GM06990 (cell line): Measurements from ENCODE around the gene OTUD5.

Source experiments
- DNase-seq: peaks from one replicate; pipeline ENCODE4 v3.0.0-alpha.2; 2011; ENCODE audit not compliant: insufficient read length; ENCODE audit errors: extremely low read depth
- H3K27me3 ChIP-seq: replicated peaks from 2 replicates; pipeline ENCODE4 v1.6.0; 2011; ENCODE audit warnings: low read length; ENCODE audit not compliant: control insufficient read depth, insufficient read depth
- H3K36me3 ChIP-seq: 2 replicates; pipeline ENCODE4 v1.5.1; 2011; ENCODE audit warnings: low read length; ENCODE audit not compliant: control insufficient read depth, insufficient read depth
- H3K4me3 ChIP-seq: replicated peaks from 2 replicates; pipeline ENCODE4 v1.5.1; 2011; ENCODE audit warnings: low read depth, mild to moderate bottlenecking, control low read depth, low read length
- TF ChIP-seq, protein P1 (sequence below): IDR thresholded peaks from 2 replicates; pipeline ENCODE4 v1.5.1; 2011; ENCODE audit warnings: low read length, control low read depth, mild to moderate bottlenecking, inconsistent platforms; ENCODE audit not compliant: insufficient read depth, poor library complexity, severe bottlenecking

Gene OTUD5

GRCh38 chrX:48918301-48918642 is 39.1 kb downstream of the OTUD5 start:
- peaks cover 14% of the 10 kb centered on the region for H3K36me3 ChIP-seq
- H3K27me3 ChIP-seq = no peaks in the 10 kb centered on the region
- TF ChIP-seq, protein P1, sequence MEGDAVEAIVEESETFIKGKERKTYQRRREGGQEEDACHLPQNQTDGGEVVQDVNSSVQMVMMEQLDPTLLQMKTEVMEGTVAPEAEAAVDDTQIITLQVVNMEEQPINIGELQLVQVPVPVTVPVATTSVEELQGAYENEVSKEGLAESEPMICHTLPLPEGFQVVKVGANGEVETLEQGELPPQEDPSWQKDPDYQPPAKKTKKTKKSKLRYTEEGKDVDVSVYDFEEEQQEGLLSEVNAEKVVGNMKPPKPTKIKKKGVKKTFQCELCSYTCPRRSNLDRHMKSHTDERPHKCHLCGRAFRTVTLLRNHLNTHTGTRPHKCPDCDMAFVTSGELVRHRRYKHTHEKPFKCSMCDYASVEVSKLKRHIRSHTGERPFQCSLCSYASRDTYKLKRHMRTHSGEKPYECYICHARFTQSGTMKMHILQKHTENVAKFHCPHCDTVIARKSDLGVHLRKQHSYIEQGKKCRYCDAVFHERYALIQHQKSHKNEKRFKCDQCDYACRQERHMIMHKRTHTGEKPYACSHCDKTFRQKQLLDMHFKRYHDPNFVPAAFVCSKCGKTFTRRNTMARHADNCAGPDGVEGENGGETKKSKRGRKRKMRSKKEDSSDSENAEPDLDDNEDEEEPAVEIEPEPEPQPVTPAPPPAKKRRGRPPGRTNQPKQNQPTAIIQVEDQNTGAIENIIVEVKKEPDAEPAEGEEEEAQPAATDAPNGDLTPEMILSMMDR = no peak
- no peak for DNase-seq
- H3K4me3 ChIP-seq = peak overlapping the region; percentile 67

DNA sequence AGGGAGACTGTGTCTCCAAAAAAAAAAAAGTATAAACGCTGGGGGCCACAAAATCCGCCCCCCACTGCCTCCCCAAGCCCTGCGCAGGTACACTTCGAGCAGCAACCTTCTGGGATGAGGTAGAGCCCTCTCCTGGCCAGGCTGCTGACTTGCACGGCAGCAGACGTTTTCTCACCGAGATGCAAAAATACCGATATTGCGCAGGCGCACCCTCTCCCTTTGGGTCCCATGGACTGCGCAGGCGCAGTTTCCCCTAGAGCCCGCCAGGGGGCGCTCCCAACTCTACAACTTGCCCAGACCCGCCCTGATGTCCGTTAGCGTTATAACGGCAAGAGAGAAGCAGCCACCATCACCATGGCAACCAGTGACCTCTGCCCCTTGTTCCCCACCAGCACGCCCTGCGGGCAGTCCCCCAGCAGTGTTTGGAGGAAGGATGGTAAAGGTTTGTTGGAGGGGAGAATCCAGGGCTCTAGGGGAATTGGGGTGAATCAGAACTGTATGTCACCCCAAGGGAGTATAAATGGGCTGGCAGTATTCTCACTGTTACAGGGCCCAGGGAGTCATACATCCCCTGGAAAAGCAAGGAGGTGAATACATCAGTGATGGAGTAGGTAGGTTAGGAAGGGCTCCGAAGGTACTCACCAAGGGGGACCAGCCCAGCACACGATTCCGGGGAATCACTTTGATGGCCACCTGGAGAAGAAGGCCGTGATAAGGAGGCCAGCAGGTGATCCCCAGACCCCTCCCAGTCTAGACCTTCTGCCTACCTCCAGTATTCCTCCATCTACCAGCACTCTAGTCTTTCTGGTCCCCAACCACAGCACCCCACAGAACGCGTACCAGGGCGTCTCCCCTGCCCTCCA is 40.0 kb downstream of the OTUD5 start:
- H3K27me3 ChIP-seq = no peaks in the 10 kb centered on the region
- TF ChIP-seq, protein P1 = peak; percentile 91
- H3K36me3 ChIP-seq = peaks cover 12% of the 10 kb centered on the region
- DNase-seq = peak; percentile 86
- H3K4me3 ChIP-seq = peak overlapping the region; percentile 67

DNA sequence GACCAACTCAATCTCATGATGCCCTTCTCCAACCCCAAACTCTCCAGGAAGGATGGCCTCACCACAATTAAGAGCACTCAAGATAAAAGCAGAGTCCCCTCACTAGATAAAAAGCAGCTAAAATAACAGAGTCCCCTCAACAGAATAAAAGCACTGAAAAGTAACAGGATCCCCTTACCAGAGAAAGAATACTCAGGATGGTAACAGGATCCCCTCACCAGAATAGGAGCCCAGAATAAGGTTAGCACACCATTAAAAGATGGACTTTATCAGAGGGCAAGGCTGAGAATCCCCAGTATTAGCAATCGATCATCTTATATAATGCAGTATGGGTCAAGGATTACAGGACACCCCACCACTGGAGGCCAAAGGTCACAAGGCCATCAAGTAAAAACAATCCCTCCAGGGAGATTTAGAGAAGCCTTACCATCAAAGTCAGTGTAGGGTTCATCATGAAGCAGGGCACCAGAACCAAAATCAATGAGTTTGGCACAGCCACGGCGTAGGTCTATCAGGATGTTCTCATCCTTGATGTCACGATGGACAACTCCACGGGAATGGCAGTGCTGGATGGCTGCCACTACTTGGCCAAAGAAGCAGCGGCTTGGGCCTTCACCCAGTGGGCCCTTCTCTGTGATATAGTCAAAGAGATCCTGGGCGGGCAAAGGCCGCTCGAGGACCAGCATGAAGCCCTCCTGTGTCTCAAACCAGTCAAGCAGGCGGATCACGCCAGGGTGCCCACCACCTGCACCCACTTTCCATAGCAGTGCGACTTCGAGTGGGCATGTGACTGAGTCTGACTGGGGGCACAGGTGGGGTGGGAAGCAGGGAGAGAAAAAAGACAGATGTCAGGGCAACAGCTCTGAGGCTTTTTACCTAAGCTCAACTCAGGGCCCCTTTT is 42.6 kb downstream of the OTUD5 start:
- DNase-seq = no peak
- TF ChIP-seq, protein P1 = no peak
- H3K36me3 ChIP-seq = peaks cover 12% of the 10 kb centered on the region
- no peaks in the 10 kb centered on the region for H3K27me3 ChIP-seq
- H3K4me3 ChIP-seq = no peak overlapping the region; the same call in 1 of the 2 replicates

DNA sequence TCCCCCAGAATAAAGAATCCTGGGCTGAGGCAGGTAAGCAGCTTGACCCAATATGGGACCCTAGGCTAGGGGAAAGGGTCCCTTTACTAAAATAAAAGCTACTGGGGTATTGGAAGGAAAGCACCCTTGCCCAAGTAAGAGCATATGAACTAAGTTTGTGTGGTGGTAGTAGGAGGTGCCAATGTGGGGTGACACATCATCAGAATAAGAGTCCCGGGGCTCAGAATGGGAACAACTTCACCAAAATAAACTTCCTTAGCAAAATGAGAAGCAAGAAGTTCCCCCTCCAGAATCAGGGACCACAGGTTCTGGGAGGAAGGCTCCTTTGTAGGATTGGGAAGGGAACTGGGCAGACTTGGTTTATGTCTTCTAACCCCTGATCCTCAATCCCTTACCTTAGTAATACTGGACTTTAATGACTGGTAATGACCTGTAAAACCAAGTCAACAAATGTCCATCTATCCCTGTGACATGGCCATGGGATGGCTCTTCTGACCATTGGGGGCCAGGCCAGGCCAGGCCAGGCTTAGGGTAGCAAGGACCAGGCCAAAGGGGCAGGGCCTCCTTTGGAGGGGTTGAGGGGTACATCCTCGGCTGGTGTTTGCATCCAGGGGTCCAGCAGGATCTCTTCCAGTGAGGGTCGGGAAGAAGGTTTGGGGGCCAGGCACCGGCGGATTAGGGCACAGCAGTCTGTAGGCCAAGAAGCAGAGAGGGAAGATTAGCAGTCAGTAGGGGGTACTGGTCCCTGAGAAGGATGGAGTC is 43.6 kb downstream of the OTUD5 start:
- no peak for DNase-seq
- TF ChIP-seq, protein P1 = no peak
- Histone ChIP-seq H3K4me3 (no peak overlapping the region; the same call in 1 of the 2 replicates), H3K36me3 (peaks cover 12% of the 10 kb centered on the region), H3K27me3 (no peaks in the 10 kb centered on the region)

GRCh38 chrX:48911412-48912182 is 45.8 kb downstream of the OTUD5 start, which contains the start of gene SLC35A2:
TSS of gene SLC35A2 (minus strand) at chrX:48911646. CDS start at chrX:48911636, 10 bp downstream.
- Histone ChIP-seq H3K4me3 (peak within 1 kb of the TSS; percentile 73), H3K36me3 (peaks cover 13% of the 10 kb centered on the region), H3K27me3 (no peaks in the 10 kb centered on the region)
- TF ChIP-seq, protein P1 = no peak
- peak; percentile 81 for DNase-seq
